Measurements from ENCODE around the gene TDRD7. TPM values are rescaled to one million over a fixed set of nuclear protein-coding genes. Genes with fewer than 3 reads are reported as not detected.

Gene TDRD7
- total RNA-seq, 1 donor: 12.2 TPM

DNA sequence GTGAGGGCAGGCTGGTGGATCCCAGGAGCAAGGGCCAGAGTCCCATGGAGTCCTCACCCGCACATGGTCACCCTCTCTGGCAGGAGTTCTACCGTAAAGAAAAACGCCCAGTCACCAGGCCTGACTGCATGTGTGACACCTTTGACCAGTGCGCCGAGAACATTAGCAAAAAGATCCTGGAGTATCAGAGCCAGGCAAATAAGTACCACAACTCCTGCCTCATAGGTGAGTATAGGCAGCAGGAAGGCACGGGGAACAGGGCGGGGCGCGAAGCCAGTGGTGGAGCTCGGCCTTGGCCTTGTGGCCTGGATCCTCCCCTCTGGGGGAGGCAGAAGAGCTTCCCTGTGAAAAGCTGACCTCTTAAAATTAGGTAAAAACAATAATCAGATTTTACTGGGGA is 45.4 kb upstream of the TDRD7 start:
- TF ChIP-seq, protein P1, sequence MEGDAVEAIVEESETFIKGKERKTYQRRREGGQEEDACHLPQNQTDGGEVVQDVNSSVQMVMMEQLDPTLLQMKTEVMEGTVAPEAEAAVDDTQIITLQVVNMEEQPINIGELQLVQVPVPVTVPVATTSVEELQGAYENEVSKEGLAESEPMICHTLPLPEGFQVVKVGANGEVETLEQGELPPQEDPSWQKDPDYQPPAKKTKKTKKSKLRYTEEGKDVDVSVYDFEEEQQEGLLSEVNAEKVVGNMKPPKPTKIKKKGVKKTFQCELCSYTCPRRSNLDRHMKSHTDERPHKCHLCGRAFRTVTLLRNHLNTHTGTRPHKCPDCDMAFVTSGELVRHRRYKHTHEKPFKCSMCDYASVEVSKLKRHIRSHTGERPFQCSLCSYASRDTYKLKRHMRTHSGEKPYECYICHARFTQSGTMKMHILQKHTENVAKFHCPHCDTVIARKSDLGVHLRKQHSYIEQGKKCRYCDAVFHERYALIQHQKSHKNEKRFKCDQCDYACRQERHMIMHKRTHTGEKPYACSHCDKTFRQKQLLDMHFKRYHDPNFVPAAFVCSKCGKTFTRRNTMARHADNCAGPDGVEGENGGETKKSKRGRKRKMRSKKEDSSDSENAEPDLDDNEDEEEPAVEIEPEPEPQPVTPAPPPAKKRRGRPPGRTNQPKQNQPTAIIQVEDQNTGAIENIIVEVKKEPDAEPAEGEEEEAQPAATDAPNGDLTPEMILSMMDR (IDR thresholded peaks at IDR 0.05; ENCODE audit: insufficient read depth, low read length): no peak
- DNase-seq (ENCODE audit: low read depth): no peak
- H3K4me3 ChIP-seq (ENCODE audit: low read depth, low read length): no peak overlapping the region

GRCh38 chr9:97366889-97367288 is 45.0 kb upstream of the TDRD7 start:
- TF ChIP-seq, protein P1 (IDR thresholded peaks at IDR 0.05; ENCODE audit: insufficient read depth, low read length): no peak
- H3K4me3 ChIP-seq (ENCODE audit: low read depth, low read length): no peak overlapping the region
- no peak for DNase-seq (ENCODE audit: low read depth)

- no peak for DNase-seq (ENCODE audit: low read depth)
- TF ChIP-seq, protein P1 (IDR thresholded peaks at IDR 0.05; ENCODE audit: insufficient read depth, low read length): no peak
- H3K4me3 ChIP-seq (ENCODE audit: low read depth, low read length): no peak overlapping the region
These were observed 44.2 kb upstream of the TDRD7 start for GRCh38 chr9:97367729-97368128.

DNA sequence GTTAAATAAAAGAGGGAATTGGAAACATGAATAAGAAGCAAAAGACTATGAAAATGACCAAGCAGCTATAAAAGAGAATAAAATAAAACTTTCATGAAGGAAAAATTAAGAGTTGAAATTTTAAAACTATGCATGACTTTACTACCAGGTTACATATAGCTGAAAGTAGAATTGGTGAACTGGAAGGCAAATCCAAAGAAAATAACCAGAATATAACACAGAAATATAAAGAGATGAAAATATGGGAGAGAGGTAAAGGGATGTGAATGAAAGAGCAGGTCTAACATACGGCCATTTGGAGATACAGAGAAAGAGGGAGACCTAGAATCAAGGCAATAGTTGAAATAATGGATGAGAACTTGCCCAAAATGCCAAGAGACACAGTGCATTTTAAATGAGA is 42.9 kb upstream of the TDRD7 start:
- no peak for DNase-seq (ENCODE audit: low read depth)
- H3K4me3 ChIP-seq (ENCODE audit: low read depth, low read length): no peak overlapping the region
- TF ChIP-seq, protein P1 (IDR thresholded peaks at IDR 0.05; ENCODE audit: insufficient read depth, low read length): no peak

DNA sequence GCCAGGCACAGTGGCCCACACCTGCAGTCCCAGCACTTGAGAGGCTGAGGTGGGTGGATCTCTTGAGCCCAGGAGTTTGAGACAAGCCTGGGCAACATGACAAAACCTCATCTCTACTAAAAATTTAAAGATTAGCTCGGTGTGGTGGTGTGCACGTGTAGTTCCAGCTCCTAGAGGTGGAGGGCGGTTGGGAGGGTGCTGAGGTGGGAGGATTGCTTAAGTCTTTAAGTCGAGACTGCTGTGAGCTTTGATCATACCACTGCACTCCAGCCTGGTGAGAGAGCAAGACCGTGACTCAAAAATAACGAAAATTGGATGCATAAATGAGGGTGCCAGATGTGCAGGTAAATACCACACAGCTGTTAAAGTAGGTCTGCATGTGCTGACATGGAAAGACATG is 39.3 kb upstream of the TDRD7 start:
- TF ChIP-seq, protein P1 (IDR thresholded peaks at IDR 0.05; ENCODE audit: insufficient read depth, low read length): no peak
- no peak for DNase-seq (ENCODE audit: low read depth)
- no peak overlapping the region for H3K4me3 ChIP-seq (ENCODE audit: low read depth, low read length)

GRCh38 chr9:97373331-97373730 is 38.6 kb upstream of the TDRD7 start:
- TF ChIP-seq, protein P1 (IDR thresholded peaks at IDR 0.05; ENCODE audit: insufficient read depth, low read length): no peak
- no peak for DNase-seq (ENCODE audit: low read depth)
- no peak overlapping the region for H3K4me3 ChIP-seq (ENCODE audit: low read depth, low read length)

GRCh38 chr9:97374811-97375210 is 37.1 kb upstream of the TDRD7 start:
- H3K4me3 ChIP-seq (ENCODE audit: low read depth, low read length): no peak overlapping the region
- no peak for DNase-seq (ENCODE audit: low read depth)
- TF ChIP-seq, protein P1 (IDR thresholded peaks at IDR 0.05; ENCODE audit: insufficient read depth, low read length): no peak
